Breast epithelium (tissue), 3 donors: Measurements from ENCODE around the gene FBL.
"Not testable (repeated sequence)": the region's sequence is repeated elsewhere in the genome, so short reads cannot be mapped to it uniquely, and the experiment has no call there.

Experiments
- POLR2A ChIP-seq: fragments of 450-650 bp; IDR thresholded peaks from one replicate; pipeline ENCODE4 v1.6.1; 2016; ENCODE audit warnings: antibody characterized with exemption, mild to moderate bottlenecking, moderate library complexity
- TF ChIP-seq, protein P1 (sequence below), 3 donors: fragments of 450-650 bp; IDR thresholded peaks; one replicate each; pipeline ENCODE4 v1.5.1; 2016 to 2017; ENCODE audit warnings: antibody characterized with exemption in 3 of 3, mild to moderate bottlenecking in 3 of 3, moderate library complexity in 3 of 3

DNA sequence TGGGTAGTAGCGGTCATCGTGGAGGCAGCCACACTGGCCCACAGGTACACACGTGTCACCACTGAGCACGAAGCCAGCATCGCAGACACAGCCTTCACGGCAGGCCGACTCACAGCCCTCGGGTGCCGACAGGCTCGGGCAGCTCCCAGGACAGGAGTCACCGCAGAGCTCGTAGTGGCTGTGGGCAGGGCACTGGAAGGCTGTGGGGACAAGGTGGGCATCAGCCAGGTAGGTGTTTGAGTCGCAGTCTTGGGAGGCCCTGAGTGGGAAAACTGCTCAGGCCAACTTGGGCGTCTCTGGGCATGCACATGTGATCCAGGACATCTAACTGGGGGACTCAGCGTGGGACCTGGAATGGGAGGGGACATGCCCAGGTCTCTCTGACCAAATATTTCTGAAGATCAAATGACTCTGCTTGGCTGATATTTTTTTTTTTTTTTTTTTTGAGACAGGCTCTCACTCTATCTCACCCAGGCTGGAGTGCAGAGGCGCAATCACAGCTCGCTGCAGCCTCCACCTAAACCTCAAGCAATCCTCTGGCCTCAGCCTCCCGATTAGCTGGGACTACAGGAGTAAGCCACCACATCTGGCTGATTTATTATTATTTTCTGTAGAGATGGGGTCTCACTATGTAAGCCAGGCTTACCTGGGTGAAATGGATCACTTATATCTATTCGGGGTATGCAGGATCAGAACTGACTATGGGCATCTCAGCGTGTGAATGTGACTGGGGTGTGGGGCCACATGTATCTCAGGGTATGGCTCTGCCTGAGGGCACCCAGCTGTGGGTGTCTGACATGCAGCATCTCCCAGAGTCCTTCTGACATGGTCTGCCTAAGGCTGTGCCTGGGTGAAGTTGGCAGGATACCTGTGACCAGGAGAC lies 43.9 kb upstream of the FBL start:
- TF ChIP-seq, protein P1, sequence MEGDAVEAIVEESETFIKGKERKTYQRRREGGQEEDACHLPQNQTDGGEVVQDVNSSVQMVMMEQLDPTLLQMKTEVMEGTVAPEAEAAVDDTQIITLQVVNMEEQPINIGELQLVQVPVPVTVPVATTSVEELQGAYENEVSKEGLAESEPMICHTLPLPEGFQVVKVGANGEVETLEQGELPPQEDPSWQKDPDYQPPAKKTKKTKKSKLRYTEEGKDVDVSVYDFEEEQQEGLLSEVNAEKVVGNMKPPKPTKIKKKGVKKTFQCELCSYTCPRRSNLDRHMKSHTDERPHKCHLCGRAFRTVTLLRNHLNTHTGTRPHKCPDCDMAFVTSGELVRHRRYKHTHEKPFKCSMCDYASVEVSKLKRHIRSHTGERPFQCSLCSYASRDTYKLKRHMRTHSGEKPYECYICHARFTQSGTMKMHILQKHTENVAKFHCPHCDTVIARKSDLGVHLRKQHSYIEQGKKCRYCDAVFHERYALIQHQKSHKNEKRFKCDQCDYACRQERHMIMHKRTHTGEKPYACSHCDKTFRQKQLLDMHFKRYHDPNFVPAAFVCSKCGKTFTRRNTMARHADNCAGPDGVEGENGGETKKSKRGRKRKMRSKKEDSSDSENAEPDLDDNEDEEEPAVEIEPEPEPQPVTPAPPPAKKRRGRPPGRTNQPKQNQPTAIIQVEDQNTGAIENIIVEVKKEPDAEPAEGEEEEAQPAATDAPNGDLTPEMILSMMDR (IDR thresholded peaks at IDR 0.05), result not testable (repeated sequence)
- TF ChIP-seq POLR2A, result not testable (repeated sequence)
